Stimulated activated CD4-positive, alpha-beta T cell treated with anti-CD3 and anti-CD28 coated beads, Interleukin-2, amount 100 ng/mL, for 48 hours (primary cell): ENCODE measurements around the gene TMEM109.

Source experiments
- DNase-seq, 2 donors: peaks; one replicate each; pipeline ENCODE4 v3.0.0-alpha.2; 2020

Gene TMEM109

GRCh38 chr11:60927600-60927999, 13.6 kb downstream of the TMEM109 start:
- no peak for DNase-seq

GRCh38 chr11:60928563-60929001, 14.6 kb downstream of the TMEM109 start:
- DNase-seq: no peak

DNA sequence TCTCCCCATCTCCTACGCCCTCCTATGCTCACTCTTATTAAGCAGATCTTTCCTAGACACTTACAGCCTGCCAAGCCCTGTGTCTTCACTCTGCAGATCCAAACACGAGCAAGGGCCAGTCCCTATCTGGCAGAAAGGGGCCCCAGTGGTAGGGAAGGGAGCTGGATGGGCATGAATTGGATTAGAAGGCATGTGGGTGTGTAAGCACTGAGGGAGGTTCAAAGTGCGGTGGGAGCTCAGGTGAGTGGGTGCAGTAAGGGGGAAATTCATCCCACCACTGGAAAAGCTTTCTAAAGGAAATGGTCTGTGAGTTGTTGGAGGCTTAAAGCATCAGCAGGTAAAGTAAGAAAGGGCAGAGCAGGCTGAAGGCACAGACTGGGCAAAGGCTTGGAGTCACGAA, 15.8 kb downstream of the TMEM109 start:
- no peak for DNase-seq

DNA sequence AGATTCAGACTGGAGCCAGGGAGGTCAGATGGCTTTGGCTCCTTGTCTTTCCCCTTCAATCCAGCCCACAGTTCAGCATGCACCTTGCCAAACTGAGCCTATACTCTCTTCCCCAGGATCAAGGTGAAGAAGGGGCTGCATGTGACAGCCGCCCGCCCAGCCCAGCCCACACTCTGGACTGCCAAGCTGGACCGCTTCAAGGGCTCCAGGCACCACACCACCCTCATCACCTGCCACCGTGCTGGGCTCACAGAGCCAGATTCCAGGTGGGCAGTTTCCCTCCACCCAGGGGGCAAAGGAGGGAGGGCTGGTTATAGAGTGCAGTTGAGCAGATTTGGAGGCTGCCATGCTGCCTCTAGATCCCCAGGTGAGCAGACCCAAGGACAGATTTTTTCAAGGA, 16.4 kb downstream of the TMEM109 start:
- DNase-seq: no peak

- DNase-seq: no peak
Measured at GRCh38 chr11:60931917-60932316, 18.0 kb downstream of the TMEM109 start.

- DNase-seq: no peak
Measured at GRCh38 chr11:60932605-60933356, 18.8 kb downstream of the TMEM109 start.

- no peak for DNase-seq
Measured at GRCh38 chr11:60933416-60934123, 19.6 kb downstream of the TMEM109 start.

- DNase-seq: no peak
Measured at GRCh38 chr11:60934124-60934789, 20.3 kb downstream of the TMEM109 start.

GRCh38 chr11:60934790-60935605, 21.0 kb downstream of the TMEM109 start:
- DNase-seq: no peak

- no peak for DNase-seq
Measured at GRCh38 chr11:60935676-60936442, 21.9 kb downstream of the TMEM109 start.

DNA sequence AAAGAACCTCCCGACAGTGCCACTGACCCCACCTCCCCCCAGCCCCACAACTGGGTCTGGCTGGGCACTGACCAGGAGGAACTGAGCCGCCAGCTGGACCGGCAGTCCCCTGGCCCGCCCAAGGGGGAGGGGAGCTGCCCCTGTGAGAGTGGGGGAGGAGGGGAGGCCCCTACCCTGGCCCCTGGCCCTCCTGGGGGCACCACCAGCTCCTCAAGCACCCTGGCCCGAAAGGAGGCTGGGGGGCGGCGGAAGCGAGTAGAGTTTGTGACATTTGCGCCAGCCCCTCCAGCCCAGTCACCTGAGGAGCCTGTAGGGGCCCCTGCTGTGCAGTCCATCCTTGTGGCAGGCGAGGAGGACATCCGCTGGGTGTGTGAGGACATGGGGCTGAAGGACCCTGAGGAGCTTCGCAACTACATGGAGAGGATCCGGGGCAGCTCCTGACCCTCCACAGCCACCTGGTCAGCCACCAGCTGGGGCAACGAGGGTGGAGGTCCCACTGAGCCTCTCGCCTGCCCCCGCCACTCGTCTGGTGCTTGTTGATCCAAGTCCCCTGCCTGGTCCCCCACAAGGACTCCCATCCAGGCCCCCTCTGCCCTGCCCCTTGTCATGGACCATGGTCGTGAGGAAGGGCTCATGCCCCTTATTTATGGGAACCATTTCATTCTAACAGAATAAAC, 22.6 kb downstream of the TMEM109 start:
- no peak for DNase-seq

GRCh38 chr11:60937144-60937527, 23.2 kb downstream of the TMEM109 start:
- DNase-seq: no peak

DNA sequence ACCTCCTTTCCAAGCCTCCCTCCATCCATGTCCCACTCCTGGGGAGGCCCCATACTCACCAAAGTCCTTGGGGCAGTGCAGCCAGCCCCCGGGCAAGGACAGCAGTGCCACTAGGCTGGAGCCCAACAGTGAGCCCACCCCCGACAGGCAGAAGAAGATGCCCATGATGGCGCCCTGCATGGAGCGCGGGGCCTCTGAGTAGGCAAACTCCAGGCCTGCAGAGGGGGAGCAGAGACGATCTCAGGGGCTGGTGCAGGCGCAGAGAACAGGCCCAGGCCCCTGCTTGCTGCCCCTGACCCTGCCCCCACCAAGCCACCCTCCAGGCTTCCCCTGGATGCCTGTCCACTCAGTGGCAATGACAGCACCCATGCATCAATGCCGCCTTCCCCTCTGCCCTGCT, 23.9 kb downstream of the TMEM109 start:
- DNase-seq: no peak

GRCh38 chr11:60938500-60938899, 24.5 kb downstream of the TMEM109 start:
- no peak for DNase-seq

GRCh38 chr11:60939301-60939700, 25.3 kb downstream of the TMEM109 start:
- DNase-seq: no peak

DNA sequence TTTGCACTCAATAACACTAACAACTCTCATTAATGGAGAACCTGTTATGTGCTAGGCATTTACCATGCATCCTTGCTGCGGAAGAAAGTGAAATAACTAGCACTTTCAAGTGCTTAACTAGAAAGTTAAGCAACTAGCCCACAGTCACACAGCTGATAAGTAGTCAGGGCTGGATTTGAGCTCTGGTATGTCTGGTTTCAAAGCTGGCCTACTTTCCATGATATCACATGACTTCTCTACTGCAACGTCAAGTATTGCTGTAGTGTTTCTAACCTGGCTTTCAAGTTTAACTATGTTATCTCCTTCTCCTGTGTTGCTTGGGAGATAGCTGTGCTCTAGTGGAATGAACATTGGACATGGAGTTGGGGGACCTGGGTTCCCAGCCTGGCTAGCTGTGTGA, 25.9 kb downstream of the TMEM109 start:
- no peak for DNase-seq

DNA sequence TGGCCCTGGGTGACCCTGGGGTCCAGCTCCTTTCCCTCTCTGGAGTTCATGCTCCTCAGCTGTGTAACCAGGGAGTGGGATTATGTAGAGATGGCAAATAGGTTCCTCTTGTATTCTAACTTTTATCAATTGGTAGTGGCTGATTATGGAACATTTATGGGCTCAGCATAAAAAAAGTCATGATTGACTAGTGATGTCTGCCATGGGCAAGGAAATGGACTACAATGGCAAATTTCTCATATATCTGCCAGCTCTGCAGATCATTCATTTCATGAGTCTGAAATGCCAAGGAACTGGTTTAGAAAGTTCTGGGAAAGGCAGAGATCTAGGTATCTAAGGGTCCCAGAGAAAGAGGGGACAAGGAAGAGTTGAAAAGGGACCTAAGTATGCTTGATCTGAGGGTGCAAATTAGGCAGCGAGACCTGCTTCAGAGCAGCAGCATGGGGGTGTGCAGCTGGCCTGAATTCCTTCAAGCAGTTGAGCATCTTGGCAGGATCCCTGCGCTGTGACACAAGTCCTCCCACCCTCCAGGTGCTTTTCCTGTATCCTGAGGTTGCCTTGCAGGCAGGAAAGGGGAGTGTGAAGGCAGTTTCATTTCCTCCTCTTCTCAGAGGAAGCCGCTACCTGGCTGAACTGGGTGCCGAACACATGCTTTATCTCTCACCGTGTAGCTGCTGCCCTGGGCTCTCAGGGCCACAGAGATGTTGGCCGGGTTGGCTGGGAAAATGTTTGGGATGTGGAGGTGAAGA, 27.6 kb downstream of the TMEM109 start:
- DNase-seq: no peak

DNA sequence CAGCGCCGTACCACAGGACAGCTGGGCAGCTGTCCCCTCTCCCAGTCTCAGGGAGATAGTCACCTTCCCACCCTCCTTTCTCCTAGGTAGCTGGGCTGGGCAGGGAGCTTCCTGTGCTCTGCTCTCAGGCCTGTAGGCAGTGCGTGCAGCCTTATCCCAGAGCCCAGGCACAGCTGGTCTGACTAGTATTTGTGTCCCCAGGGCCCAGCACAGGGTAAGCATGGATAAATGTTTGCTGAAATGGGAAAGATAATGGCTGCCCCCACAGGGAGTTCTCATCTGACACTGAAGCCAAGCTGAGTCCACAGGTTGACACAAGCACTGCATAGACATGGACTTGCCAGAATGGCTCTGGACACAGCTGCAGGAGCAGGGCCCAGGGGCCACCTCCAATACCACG, 28.3 kb downstream of the TMEM109 start:
- no peak for DNase-seq

GRCh38 chr11:60942970-60943565, 29.1 kb downstream of the TMEM109 start:
- no peak for DNase-seq

GRCh38 chr11:60944490-60945294, 30.7 kb downstream of the TMEM109 start:
- DNase-seq: no peak
